ENCODE results near the gene PGM1. TPM values are rescaled to one million over a fixed set of nuclear protein-coding genes. Genes with fewer than 3 reads are reported as not detected.

PGM1 gene
- total and polyA plus RNA-seq, 9 of the 15 experiments (the other 6 are each of a cell fraction or from before 2014, with no cell fraction given) = 0.03 to 0.31 (median 0.09) TPM; not detected in 5

DNA sequence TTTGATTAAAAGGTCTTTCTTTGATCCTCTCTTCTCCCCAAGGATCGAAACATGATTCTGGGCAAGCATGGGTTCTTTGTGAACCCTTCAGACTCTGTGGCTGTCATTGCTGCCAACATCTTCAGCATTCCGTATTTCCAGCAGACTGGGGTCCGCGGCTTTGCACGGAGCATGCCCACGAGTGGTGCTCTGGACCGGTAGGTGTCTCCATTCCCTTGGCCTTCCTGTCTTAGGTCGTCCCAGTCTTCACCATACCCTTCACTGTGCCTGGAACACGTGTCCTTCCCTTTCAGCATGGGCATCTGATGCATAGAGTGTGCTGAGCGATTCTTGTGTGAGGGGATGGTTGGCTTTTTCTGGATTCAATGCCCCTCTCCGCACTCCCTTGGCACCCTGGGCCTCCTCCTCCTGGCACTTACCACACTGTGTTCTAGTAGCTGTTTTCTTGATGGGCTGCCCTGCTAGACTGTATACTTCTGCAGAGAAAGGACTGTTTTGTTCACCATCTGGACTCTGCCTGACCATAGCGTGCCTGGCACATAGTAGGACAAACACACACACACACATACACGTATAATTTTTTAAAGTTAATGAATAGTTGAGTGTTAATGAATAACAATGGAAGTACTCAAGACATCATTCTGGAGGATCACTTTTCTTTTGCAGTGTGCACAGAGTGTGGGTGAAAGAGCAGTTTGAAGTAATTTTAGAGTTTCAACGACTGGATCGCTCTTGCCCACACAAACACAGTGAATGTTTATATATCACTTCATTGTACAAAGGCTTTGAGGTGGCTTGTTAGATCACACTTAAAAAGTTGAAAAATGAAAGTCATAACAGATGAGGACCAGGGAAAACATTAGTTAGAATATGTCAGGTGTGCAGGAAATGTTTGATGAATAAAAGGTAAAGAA is 43.2 kb downstream of the PGM1 start:
- POLR2A ChIA-PET = no interaction called here
- Histone ChIP-seq H2AFZ (ENCODE audit: low read depth, low read length) (no peak overlapping the region), H3K27me3 (ENCODE audit: control insufficient read depth in 2 of 2, insufficient read depth in 2 of 2, low read length in 2 of 2) (peaks cover 5 to 10% of the 10 kb centered on the region in 2 experiments; a peak in 4 of 5 replicates), H3K27ac (ENCODE audit: extremely low read depth, low read depth, low read length) (no peak overlapping the region), H3K79me2 (ENCODE audit: control insufficient read depth, insufficient read depth, low read length) (no peaks in the 10 kb centered on the region), H3K9me1 (ENCODE audit: control insufficient read depth, insufficient read depth, low read length) (no peaks in the 10 kb centered on the region), H3K4me2 (ENCODE audit: insufficient read depth, low read length) (no peak overlapping the region), H3K9me3 (replicated peaks; ENCODE audit: control insufficient read depth, insufficient read depth, low read depth, low read length) (no peaks in the 10 kb centered on the region), H3K4me3 (no peak overlapping the region), H4K20me1 (replicated peaks; ENCODE audit: control insufficient read depth, insufficient read depth, low read length) (no peaks in the 10 kb centered on the region), H3K36me3 (ENCODE audit: control insufficient read depth, insufficient read depth, low read length) (no peaks in the 10 kb centered on the region), H3K4me1 (replicated peaks in 1 of 2; ENCODE audit: control insufficient read depth in 2 of 2, insufficient read depth in 2 of 2, low read length in 2 of 2) (no peaks in the 10 kb centered on the region), H3K9ac (ENCODE audit: insufficient read depth in 1 of 2, low read depth in 2 of 2, low read length in 2 of 2) (no peak overlapping the region)
- under 1% methylated on average over 15 of the region's 15 CpGs for WGBS (ENCODE audit: insufficient coverage, low coverage, missing lambda C conversion rate)
- FAIRE-seq (no peak), DNase-seq (ENCODE audit: extremely low read depth in 1 of 4, low spot score in 3 of 4) (no peak), ATAC-seq (peak; percentile 62; the same call in 2 of the 3 replicates)
- TF ChIP-seq NRF1 (conservative IDR thresholded peaks at IDR 0.05 in 1 of 2, IDR thresholded peaks at IDR 0.05 in 1 of 2) (peak; percentile 42 to 56), NR2F6 (CRISPR knock-in tag; IDR thresholded peaks at IDR 0.05) (no peak), ZNF146 (CRISPR knock-in tag; IDR thresholded peaks at IDR 0.05; ENCODE audit: unreplicated experiment) (no peak), NEUROD1 (IDR thresholded peaks at IDR 0.05; ENCODE audit: borderline replicate concordance, low read depth, low read length, partially characterized antibody) (no peak), CHCHD3 (CRISPR knock-in tag; IDR thresholded peaks at IDR 0.05) (no peak), BRD9 (IDR thresholded peaks at IDR 0.05; ENCODE audit: low read depth, partially characterized antibody) (no peak), SMARCB1 (IDR thresholded peaks at IDR 0.05; ENCODE audit: insufficient read length, low read depth) (no peak), SPI1 (IDR thresholded peaks at IDR 0.05; ENCODE audit: borderline replicate concordance, low read depth, low read length) (no peak)
- TF ChIP-seq, protein P1, sequence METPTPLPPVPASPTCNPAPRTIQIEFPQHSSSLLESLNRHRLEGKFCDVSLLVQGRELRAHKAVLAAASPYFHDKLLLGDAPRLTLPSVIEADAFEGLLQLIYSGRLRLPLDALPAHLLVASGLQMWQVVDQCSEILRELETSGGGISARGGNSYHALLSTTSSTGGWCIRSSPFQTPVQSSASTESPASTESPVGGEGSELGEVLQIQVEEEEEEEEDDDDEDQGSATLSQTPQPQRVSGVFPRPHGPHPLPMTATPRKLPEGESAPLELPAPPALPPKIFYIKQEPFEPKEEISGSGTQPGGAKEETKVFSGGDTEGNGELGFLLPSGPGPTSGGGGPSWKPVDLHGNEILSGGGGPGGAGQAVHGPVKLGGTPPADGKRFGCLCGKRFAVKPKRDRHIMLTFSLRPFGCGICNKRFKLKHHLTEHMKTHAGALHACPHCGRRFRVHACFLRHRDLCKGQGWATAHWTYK (CRISPR knock-in tag; IDR thresholded peaks at IDR 0.05) = no peak
- TF ChIP-seq, protein P2, sequence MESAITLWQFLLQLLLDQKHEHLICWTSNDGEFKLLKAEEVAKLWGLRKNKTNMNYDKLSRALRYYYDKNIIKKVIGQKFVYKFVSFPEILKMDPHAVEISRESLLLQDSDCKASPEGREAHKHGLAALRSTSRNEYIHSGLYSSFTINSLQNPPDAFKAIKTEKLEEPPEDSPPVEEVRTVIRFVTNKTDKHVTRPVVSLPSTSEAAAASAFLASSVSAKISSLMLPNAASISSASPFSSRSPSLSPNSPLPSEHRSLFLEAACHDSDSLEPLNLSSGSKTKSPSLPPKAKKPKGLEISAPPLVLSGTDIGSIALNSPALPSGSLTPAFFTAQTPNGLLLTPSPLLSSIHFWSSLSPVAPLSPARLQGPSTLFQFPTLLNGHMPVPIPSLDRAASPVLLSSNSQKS (CRISPR knock-in tag; IDR thresholded peaks at IDR 0.05) = no peak
- TF ChIP-seq, protein P3, sequence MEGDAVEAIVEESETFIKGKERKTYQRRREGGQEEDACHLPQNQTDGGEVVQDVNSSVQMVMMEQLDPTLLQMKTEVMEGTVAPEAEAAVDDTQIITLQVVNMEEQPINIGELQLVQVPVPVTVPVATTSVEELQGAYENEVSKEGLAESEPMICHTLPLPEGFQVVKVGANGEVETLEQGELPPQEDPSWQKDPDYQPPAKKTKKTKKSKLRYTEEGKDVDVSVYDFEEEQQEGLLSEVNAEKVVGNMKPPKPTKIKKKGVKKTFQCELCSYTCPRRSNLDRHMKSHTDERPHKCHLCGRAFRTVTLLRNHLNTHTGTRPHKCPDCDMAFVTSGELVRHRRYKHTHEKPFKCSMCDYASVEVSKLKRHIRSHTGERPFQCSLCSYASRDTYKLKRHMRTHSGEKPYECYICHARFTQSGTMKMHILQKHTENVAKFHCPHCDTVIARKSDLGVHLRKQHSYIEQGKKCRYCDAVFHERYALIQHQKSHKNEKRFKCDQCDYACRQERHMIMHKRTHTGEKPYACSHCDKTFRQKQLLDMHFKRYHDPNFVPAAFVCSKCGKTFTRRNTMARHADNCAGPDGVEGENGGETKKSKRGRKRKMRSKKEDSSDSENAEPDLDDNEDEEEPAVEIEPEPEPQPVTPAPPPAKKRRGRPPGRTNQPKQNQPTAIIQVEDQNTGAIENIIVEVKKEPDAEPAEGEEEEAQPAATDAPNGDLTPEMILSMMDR (IDR thresholded peaks at IDR 0.05 in 2 of 3, conservative IDR thresholded peaks at IDR 0.05 in 1 of 3; ENCODE audit: insufficient read depth in 2 of 3, low read depth in 1 of 3, low read length in 3 of 3) = peak in 1 of 3 experiments; percentile 16; a peak in 1 of 6 replicates
- TF ChIP-seq, protein P4, sequence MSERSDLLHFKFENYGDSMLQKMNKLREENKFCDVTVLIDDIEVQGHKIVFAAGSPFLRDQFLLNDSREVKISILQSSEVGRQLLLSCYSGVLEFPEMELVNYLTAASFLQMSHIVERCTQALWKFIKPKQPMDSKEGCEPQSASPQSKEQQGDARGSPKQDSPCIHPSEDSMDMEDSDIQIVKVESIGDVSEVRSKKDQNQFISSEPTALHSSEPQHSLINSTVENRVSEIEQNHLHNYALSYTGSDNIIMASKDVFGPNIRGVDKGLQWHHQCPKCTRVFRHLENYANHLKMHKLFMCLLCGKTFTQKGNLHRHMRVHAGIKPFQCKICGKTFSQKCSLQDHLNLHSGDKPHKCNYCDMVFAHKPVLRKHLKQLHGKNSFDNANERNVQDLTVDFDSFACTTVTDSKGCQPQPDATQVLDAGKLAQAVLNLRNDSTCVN (CRISPR knock-in tag; IDR thresholded peaks at IDR 0.05) = no peak
- TF ChIP-seq, protein P5, sequence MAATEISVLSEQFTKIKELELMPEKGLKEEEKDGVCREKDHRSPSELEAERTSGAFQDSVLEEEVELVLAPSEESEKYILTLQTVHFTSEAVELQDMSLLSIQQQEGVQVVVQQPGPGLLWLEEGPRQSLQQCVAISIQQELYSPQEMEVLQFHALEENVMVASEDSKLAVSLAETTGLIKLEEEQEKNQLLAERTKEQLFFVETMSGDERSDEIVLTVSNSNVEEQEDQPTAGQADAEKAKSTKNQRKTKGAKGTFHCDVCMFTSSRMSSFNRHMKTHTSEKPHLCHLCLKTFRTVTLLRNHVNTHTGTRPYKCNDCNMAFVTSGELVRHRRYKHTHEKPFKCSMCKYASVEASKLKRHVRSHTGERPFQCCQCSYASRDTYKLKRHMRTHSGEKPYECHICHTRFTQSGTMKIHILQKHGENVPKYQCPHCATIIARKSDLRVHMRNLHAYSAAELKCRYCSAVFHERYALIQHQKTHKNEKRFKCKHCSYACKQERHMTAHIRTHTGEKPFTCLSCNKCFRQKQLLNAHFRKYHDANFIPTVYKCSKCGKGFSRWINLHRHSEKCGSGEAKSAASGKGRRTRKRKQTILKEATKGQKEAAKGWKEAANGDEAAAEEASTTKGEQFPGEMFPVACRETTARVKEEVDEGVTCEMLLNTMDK (IDR thresholded peaks at IDR 0.05; ENCODE audit: borderline replicate concordance, insufficient read depth, low read depth, low read length, poor library complexity, severe bottlenecking) = peak; percentile 36
- CTCF ChIA-PET (ENCODE audit: low intra/inter-chr PET ratio) = no interaction called here
- in situ Hi-C loops (cut with MboI) (no loop called here), intact Hi-C loops (cut with micrococcal nuclease) (no loop called here)
- no TSS peak for BruUV-seq (replicated peaks)

Measured in K562 (cell line).